DMS79 (cell line): ENCODE data around the gene GASK1A.
"Not testable (repeated sequence)": the region's sequence is repeated elsewhere in the genome, so short reads cannot be mapped to it uniquely, and the experiment has no call there.

Experiments used
- DNase-seq: peaks from one replicate; lab custom pipeline; 2025; lab: John Stamatoyannopoulos, UW

The GASK1A gene

DNA sequence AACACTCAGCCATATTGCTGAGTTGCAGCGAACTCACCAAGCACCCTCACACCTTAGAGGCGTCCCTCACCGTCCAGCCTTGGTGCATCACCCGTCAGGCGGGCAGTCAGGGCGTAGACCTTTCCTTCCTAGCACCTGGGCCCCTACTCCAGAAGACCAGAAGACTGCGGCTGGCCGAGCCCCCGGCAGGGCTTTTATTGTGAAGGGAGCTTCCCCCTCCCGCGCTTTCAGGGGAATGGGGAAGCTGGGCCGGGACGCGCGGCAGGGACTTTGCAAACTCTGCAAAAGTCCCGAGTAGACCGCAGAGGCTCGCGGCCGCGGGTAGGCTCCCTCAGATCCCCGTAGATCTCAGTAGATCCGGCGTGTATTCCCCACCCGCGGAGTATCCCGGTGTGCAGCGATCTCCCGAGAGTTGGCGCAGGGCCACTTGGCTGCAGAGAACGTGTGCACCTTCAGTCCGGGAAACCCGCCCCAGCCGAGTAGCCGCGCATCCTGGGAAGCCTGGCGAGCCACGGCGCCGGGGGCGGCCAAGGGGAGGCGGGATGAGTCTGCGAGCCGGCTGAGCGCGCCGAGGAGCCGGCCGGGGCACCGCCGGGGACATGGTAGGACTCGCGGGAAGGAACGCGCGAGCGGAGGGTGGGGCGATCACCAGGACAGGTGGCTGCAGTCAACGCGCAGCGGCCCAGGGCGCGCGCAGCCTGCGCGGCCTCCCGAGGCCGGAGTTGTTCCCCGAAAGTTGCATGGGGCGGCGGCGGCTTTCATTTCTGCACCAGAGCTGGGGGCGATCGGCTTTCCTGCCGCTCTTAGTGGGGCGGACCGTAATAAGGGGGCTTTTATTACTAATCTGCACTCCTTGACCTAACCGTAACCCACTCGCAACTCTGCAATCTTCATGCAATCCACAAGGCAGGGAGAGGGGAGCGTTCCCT, at the start of gene GASK1A:
GASK1A (plus strand) TSS at position 268 of the 929 bp plus-strand sequence; CDS start at position 600, 332 bp downstream.
- no peak for DNase-seq

DNA sequence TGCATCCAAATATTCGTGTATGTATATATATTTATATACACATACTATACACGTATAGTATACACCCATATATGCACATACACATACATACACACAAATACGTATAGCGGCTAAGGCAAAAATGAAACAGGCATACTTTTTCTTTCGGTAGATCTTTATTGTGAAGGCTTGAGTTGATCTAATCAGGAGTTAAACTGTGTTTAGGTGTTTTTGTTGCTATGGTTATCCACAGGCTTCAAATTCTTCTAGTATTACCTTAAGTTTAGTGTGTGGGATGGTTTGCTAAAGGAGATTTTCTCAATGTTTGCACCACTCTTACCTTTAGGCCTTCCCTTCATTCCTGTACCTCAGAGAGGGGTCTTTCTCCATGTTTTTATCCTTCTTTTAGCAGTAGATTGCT, 45.0 kb upstream of the GASK1A start:
- DNase-seq: no peak

DNA sequence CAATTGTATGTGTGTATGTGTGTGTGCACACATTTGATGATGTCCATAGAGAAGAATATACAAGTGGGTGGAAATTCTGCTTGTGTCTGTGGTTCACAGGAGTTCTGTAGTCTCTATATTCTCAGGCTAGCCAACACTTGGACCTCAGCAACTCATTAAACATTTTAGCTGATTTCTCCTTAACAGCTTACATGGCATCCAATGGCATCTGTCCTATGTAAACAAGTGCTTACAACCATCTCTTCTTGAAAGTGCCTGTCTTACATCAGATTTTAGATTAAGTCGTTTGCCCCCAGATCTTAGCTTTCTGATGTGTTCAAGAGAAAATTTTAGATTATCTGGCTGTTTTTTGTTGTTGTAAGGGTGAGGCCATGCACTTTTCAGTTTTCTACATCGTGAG, 44.2 kb upstream of the GASK1A start:
- no peak for DNase-seq

DNA sequence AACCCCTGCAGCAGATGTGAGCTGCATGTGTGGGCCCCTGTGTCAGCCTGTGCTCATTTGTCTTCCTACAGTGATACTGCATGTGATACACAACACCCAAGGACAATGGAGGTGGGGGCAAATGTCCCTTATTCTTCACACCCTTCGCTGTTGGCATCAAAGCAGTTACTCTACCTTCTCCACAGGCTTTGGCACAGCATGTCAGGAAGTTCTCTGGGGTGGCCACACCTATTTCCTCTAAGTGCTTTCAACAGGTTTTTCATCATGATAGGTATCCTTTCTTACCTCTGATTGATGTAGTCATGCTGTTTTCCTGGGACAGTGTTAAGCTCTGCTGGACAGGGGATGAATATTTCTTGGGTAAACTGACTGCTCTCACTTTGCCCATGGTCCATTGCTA, 43.6 kb upstream of the GASK1A start:
- DNase-seq: no peak

DNA sequence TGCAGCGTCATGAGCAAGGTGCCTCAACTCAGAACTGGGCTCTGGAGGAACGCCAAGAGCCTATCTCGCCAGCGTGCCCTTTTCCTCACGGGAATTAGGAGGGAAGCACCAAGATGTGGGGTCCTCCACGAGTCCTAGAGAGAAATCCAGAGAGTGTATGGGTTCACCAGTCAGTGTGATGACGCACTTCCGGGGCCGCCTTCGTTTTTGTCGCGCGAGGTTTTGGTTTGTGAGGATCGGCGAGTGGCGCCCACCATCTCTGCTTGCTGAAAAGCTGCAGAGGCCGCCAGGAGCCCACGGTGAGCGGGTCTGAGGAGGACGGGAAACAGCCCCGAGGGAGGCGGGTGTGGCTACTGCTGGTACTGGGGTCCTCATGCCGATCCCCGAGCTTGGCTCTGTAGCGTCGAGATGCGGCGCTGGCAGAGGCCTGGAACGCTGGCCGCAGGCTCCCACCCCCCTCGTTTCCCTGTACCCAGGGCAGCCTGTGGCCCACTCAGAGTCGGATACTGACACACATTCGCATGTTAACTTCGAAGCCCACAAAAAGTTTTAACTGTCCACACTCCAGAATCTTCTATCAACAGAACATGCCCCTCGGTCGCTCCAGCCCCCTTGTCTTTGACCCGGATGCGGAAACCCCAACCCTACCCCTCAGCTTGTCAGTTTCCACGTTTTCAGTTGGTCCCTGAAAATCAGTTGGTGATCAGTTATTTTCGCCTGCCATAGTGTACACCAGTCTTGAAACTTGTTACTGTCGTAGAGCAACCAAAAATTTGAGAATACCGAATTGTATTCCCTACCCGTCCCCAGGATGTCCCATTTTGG, 42.7 kb upstream of the GASK1A start:
- no peak for DNase-seq

DNA sequence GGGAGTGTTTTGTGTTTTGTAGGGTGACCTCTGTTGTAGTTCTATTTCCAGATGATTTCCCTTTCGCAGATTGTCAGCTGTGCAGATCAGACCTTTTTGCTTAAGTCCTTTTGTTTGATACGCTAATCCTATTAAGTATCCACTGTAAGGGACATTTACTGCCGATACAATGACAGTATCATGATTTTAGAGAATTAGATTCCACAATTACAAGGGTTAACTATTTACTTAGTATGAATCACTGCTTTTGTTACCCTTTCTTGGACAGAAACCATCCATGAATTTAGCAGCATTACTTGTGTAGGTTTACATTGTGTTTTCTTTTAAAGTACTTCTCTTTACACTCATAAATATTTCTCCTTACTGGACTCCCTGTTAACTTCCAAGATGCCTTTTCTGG, 41.8 kb upstream of the GASK1A start:
- no peak for DNase-seq

DNA sequence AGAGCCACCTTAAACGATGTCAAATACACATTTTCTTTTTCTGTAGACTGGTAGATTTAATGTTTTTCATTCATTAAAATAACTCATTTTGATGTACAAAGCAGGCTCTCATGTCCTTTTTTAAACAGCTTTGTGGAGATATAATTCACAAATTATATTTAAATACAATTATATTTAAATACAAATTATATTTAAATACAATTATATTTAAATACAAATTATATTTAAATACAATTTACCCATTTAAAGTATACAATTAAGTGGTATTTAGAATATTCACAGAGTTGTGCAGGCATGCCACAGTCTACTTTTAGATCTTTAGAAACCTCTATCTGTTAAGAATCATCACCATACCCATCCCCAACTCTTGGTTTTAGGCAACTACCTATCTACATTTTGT, 36.4 kb upstream of the GASK1A start:
- no peak for DNase-seq

DNA sequence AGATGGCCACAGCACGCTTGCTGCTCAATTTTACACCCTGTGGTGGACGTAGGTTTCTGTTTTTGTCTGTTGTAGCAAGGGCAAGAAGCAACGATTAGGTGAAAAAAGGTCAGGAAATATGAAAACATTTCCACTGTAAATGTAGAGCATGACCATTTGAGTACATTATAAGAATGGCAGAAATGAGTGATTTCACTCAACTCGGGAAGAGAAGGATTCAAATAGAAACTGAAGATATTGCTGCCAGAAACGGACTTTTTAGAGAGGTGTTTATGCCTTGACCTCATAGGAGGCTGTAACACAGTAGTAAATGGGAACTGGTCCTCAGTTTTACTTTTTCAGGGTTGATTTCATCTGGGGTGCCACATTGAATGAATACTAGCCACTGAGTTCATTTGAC, 33.1 kb upstream of the GASK1A start:
- DNase-seq: no peak

DNA sequence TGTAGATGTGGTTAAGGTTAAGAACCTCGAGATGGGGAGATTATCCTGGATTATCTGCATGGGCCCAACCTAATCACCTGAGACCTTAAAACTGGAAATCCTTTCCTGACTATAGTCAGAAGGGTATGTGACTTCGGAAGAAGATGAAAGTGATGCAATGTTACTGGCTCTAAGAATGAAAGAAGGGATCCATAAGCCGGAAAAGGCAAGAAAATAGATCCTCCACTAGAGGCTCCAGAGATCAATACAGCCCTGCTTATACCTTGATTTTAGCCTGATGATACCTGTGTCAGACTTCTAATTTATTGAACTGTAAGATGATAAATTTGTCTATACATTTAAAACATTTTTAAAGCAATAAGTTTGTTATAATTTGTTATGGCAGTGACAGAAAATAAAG, 21.5 kb upstream of the GASK1A start:
- DNase-seq: no peak

DNA sequence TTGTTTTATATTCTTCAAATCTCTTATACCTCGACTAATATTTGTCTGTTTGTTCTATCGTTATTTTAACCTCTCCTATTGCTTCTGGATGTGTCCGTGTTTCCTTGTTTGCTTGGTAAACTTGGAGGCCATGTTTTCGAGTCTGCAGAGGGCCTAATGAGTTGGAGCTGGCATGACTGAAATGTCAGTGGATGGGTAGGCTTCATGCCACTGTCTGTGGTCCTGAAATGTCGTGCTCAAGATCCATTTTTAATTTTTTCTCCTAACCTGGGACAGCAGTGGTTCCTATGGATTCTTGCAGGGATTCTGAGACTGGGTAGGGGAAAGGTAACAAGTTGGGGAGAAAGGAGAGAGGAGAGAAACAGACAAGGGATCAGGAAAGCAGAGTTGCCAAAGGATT, 18.8 kb upstream of the GASK1A start:
- DNase-seq: no peak

DNA sequence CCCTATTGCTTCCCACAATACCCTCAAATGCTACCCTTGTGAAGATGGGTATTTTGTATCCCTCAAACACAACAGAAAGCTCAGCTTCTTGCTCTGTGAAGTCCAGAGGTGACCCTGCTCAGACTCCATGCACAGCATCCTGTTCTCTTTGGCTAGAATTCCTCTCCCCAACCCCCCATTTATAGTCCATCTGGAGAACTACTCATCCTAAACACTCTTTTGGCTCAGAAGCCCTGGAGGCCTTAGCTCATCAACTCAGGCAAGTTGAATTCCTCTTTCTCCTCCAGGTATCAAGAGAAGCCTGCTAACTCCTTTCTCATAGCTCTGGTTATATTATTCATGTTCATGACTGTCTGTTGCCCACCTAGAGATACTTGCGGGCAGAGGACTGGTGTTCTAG, 18.3 kb upstream of the GASK1A start:
- DNase-seq: no peak

DNA sequence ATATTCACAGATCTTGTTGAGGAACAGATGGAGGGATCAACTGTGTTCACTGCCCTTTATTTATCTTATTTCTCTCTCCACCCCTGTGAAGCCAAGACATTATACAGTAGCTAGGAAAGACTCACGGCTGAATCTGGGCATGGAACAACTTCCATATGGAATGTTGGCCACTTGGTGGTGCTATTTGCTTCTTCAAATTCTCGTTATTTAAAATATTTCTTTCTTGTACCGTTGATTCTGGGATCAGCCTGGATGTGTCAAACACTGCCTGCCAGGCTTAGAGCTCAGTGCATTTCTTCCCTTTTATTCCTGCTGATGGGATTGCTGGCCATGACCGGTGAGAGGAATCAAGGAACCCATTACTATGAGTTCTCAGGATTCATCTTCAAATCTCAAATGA, 17.5 kb upstream of the GASK1A start:
- DNase-seq: peak; percentile 3

DNA sequence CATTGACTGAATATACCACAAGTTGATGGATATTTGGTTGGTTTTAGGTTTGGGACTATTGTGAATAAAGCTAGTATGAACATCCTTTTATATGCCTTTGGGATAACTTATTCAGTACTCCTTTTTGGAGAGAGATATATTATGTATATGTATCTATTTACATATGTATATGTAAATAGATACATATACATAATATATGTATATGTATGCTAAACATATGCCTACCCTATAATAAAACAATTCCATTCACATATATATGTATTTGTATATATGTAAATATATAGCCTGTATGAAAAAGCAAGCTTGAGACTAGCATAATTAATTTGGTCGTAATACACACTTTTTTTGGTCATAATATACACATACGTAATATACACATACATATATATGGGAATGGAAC, 15.8 kb upstream of the GASK1A start:
- no peak for DNase-seq

DNA sequence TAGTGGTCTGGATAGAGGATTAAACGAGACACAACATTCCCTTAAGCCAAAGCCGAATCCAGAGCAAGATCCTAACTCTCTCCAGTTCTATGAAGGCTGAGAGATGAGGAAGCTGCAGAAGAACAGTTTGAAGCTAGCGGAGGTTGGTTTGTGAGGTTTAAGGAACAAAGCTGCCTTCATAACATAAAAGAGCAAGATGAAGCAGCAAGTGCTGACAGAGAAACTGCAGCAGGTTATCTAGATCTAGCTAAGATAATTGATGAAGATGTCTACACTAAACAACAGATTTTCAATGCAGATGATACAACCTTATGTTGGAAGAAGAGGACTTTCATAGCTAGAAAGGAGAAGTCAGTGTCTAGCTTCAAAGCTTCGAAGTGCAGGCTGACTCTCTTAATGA, 14.8 kb upstream of the GASK1A start:
- no peak for DNase-seq

DNA sequence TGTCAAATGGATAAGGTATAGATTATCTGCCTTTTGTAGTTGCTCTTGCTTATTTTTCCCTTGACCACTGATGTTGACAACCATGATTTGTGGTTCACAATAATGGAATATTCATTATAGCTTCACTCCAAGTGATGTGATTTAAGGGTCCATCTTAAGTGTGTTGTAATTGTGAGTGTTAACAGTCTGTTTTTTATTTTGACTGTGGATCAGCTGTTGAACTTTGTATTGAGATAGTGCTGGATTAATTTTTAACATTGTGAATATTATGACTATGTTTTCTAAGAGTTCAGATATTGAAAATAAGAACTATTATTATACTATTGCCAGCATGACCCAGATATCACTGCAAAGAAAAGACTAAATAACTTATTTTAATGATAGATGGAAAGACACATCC, 8.6 kb upstream of the GASK1A start:
- DNase-seq: no peak

DNA sequence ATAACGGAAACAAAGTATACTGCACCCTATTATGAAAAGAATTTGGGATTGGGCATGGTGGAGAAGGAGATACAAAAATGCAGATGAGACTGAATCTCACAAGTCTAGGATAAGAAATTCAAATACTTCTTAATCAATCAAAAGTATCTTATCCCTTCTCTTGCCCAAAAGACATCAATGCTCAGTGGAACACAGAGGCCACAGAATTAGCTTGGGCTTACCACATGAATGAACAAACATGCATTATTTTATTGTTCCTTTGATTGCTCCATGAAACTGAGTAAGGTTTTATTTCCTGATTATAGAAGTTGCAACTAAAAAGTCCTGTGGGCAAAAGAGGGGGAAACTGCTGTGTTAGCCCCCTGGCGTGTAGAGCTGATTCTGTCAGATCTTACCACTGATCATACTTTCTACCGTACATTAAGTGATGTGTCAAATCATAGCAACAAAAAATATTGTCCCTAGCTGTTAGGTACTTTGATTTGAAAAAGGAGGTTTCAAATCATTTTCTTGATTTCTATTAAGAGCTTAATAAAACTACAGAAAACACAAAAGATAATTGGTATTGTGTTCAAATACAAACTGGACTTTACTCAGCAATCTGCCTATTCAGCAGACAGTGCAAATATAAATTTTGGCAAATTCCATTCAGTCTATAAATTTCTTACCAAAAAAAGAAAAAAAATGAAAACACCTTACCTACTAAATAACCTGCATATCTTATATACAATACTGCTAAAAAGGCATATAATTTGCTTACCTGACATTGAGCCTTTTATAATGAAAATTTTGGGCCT, 7.9 kb upstream of the GASK1A start:
- no peak for DNase-seq

DNA sequence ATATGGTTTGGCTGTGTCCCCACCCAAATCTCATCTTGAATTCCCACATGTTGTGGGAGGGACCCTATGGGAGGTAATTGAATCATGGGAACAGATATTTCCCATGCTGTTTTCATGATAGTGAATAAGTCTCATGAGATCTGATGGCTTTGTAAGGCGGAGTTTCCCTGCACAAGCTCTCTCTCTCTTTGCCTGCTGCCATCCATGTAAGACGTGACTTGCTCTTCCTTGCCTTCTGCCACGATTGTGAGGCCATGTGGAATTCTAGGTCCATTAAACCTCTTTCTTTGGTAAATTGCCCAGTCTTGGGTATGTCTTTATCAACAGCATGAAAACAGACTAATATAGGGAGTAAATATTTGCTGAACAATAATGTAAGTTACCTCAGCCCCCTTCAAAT, 4.2 kb upstream of the GASK1A start:
- not testable (repeated sequence) for DNase-seq

DNA sequence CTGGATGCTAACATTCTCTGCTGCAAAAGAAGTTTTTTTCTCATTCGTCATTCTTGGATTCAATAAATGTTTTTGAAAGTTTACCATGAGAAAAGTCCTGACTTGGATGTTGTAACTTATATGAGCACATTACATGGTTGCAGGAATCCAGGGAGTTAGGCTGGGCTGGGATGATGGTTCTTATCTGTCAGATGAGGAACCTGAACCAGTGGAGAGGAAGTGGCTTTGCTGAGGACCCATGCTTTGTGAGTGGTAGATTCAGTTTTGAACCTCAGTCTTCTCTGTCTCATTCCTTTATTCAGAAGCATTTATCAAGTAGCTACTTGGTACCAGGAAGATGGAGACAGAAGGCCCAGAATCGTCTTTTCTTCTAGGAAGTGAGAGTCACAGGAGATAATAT, 3.7 kb upstream of the GASK1A start:
- DNase-seq: no peak

DNA sequence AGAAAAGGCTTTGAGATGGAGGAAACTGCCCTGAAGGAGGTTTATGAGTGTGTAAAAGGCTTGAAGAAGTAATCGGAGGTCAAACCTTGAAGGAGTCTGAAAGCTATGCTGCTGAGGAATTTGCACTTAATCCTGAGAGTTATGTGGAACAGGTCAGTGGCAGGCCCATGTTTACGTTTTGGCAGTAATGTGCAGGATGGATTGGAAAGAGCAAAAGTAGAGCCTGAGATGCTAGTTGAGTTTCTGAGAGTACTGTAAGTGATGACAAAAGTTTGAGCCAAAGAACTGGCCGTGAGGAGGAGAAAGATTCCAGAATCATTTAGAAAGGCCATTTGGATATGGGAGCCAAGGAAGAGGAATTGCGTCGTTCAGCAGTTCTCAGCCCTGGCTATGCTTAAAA, 3.2 kb upstream of the GASK1A start:
- no peak for DNase-seq

DNA sequence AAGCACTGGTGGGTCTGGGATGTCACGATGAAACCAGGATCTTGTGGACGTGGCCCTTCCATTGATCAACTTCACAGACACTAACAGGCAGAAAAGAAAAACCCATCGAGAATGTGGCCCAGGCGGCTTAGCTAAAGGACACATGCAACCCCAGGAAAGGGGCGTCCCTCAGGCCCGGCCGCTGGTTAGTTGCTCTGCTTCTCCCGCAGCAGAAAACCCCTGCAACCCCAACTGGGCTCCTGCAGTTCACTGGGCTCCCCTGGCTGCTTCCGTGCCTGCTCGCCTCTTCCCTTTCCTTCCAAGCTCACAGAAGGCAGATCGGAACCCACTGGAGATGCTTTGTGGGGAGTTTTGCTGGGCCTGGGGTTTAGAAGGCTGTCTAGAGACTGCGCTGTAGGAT, 1.1 kb downstream of the GASK1A start:
- DNase-seq: no peak

DNA sequence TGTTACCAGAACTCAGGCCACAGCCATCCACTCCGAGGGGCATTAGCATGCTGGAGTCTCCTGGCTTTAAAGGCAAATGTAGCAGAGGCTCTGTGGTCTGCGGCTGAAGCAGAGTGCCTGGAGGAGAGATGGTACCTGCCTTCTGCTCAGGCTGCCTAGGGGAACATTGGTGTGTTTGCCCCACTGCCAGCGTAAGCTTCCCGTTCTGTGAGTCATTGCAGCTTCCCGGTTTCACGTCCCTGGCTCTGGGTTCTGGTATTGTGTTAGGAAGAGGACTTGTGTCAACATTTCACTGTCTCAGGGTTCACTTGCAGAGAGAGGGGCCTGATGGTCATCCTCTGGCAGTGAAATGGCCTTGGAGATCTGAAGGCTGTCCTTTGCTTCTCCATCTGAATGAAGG, 1.8 kb downstream of the GASK1A start:
- DNase-seq: no peak

DNA sequence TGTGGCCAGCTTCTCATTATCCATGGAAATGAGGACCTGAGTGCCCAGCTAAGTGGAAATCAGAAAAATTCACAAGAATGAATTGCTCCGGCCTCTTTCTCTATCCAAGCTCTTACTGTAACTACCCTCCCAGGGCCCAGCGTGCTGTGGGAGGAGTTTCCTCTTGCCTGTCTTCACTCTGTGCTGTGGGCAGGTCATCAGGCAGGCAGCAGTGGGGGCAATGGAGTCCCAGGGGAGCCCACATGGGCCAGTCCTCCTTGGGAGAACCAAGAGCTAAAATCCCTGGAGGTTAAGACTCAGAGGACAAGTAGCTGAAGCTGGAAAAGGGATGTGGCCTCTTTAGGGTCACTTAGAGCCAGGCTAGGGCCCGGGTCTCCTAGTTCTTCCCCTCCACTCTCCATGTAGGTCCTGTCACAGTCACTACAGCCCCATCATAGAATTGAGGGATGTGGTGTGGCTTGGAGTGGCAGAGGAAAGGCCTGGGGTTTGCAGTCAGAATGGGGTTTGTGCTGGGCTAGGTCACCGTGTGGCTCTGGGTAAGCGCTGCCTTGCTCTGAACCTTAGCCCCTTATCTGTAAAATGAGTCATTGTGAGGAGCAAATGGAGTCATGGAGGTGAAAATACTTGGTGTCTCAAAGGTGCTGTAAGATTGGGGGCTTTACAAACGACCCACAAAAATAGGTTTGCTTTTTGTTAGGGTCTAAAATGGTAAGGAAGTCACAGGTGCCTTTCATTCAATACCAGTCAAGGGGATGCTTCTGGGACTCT, 3.7 kb downstream of the GASK1A start:
- DNase-seq: no peak
